Spleen (tissue), 11 donors: ENCODE data around the gene KLC1. TPM values are rescaled to one million over a fixed set of nuclear protein-coding genes. Genes with fewer than 3 reads are reported as not detected.

Source experiments
- DNase-seq: peaks from one replicate; pipeline ENCODE4 v3.0.0-alpha.2; 2020
- H3K27ac ChIP-seq, 8 donors: fragments of 200-600 bp; sonication (generic) in 7 of 8; 1 replicate in 4 of 8; 2 replicates in 4 of 8; pipeline versions ENCODE4 v1.5.0 to v1.8.0; 2016 to 2021; ENCODE audit warnings: inconsistent platforms in 4 of 8, mild to moderate bottlenecking in 4 of 8, moderate library complexity in 1 of 8
- H3K27me3 ChIP-seq, 7 donors: fragments of 200-600 bp; sonication (generic) in 6 of 7; replicated peaks in 1 of 7; 1 replicate in 4 of 7; 2 replicates in 3 of 7; pipeline versions ENCODE4 v1.5.0 to v1.8.0; 2016 to 2021; ENCODE audit warnings: inconsistent platforms in 3 of 7, mild to moderate bottlenecking in 1 of 7
- H3K36me3 ChIP-seq, 6 donors: fragments of 200-600 bp; sonication (generic) in 5 of 6; 1 replicate in 4 of 6; 2 replicates in 2 of 6; pipeline versions ENCODE4 v1.5.0 to v1.8.0; 2016 to 2021; ENCODE audit warnings: inconsistent platforms in 2 of 6
- H3K4me1 ChIP-seq, 6 donors: fragments of 200-600 bp; sonication (generic) in 5 of 6; 1 replicate in 3 of 6; 2 replicates in 3 of 6; pipeline versions ENCODE4 v1.5.0 to v1.8.0; 2016 to 2021; ENCODE audit warnings: inconsistent platforms in 3 of 6
- H3K4me3 ChIP-seq, 8 donors: fragments of 200-600 bp; sonication (generic) in 7 of 8; 1 replicate in 4 of 8; 2 replicates in 4 of 8; pipeline versions ENCODE4 v1.5.0 to v1.8.0; 2016 to 2021; ENCODE audit warnings: inconsistent platforms in 4 of 8, mild to moderate bottlenecking in 4 of 8, moderate library complexity in 2 of 8
- H3K9me3 ChIP-seq, 8 donors: fragments of 200-600 bp; sonication (generic) in 7 of 8; 1 replicate in 4 of 8; 2 replicates in 4 of 8; pipeline versions ENCODE4 v1.5.0 to v1.8.0; 2016 to 2021; ENCODE audit warnings: inconsistent platforms in 4 of 8
- POLR2A ChIP-seq, 3 donors: fragments of 450-650 bp; IDR thresholded peaks; one replicate each; pipeline ENCODE4 v1.5.1; 2017; ENCODE audit warnings: antibody characterized with exemption in 3 of 3, mild to moderate bottlenecking in 1 of 3
- POLR2AphosphoS5 ChIP-seq, 3 donors: sonication (generic); formaldehyde crosslinking; IDR thresholded peaks; one replicate each; pipeline ENCODE4 v1.5.1; 2017; ENCODE audit warnings: antibody characterized with exemption in 3 of 3
- WGBS, 5 donors: extraction: QIAGEN DNeasy Blood & Tissue Kit in 3 of 5; methylation state at CpG; one replicate each; pipeline versions ENCODE4 v1.1.5 to v1.1.7; 2013 to 2018; 5-methylcytosine and 5-hydroxymethylcytosine counted together
- intact Hi-C: fragments of 100-400 bp; cut with DNase I; formaldehyde crosslinking; loops from one replicate; pipeline ENCODE4 v1.15.0; 2023; ENCODE audit warnings: low total_unique reads
- polyA plus RNA-seq, 3 donors: library from polyadenylated mRNA; stranded (reverse); fragments of 200-250 nt; gene quantifications; one replicate each; pipeline ENCODE4 v1.2.1, GENCODE V29; 2013
- total RNA-seq, 7 donors: library from RNA; depleted of rRNA in 3 of 7; stranded (reverse); fragments of >200 nt in 3 of 7; fragmentation: NEBNext Ultra II Directional in 4 of 7; extraction: Animal tissue kit (Norgen Biotek cat#: 25700) in 4 of 7; gene quantifications; one replicate each; pipeline versions ENCODE4 v1.1.0 to v1.2.1, GENCODE V29; 2016 to 2021
- TF ChIP-seq, protein P1 (sequence below), 11 experiments: fragments of 200-600 bp in 7 of 11; fragments of 450-650 bp in 4 of 11; sonication (generic) in 4 of 11; IDR thresholded peaks in 8 of 11; conservative IDR thresholded peaks in 3 of 11; 1 replicate in 7 of 11; 2 replicates in 4 of 11; pipeline versions ENCODE4 v1.4.0 to v1.8.0; 2016 to 2021; ENCODE audit warnings: antibody characterized with exemption in 11 of 11, inconsistent platforms in 4 of 11, mild to moderate bottlenecking in 1 of 11
- donor health status: healthy with polysubstance abuse.
- donor health status: DM: no; HTN: no; CAD: no; lungs with moderate emphysema.
- donor health status: DM: no; HTN: no; CAD: no.
- donor health status: Bipolar disorder and iron deficiency.
- donor health status: healthy.
- donor health status: DM: no; HTN: no; CAD: no.
- donor health status: DM: yes; HTN: yes; CAD: no.

KLC1 gene
- total and polyA plus RNA-seq, 10 donors: 54.1 to 333 (median 226) TPM

DNA sequence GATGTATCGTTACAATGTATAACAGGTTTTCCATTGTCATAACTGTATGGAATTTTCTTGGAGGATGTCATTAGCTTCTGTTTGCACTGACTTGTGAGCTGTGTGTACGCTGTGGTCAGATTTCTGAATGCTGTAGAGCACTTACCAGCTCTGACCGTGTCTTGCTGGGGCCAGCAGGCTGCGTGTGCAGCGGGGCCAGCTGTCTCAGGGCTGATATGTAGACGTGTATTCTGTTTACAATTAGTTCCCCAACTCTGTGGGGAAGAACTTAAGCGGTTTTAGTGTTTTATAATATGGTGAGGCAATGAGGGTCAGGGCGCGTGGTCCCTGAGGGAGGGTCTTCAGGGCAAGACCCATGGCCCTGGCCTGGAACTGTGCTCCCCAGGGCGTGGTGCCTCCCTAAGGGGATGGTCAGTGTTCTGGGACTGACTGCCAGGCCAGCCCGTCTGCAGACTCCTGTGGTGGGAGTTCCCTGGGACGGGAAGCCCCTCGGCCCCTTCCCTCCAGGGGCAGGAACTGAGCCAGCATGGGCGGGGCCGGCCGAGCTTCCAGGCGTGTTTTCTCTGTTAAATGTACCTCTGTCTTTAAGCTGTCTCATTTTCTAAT is 67.6 kb downstream of the KLC1 start:
- TF ChIP-seq POLR2A (IDR thresholded peaks at IDR 0.05): no peak
- peak in 2 of 3 donors; percentile 29 to 57 for TF ChIP-seq POLR2AphosphoS5 (IDR thresholded peaks at IDR 0.05)
- WGBS, 5 donors: 20 to 65% (median 52%) methylated on average over 16 to 17 of the region's 17 CpGs
- intact Hi-C loops: no loop called here
- Histone ChIP-seq H3K4me1 (peaks cover 37 to 100% (median 71%) of the 10 kb centered on the region in 6 donors), H3K27me3 (no peaks in the 10 kb centered on the region), H3K27ac (peak overlapping the region; percentile 22 to 86 (median 62)), H3K4me3 (no peak overlapping the region), H3K36me3 (peaks cover 0 to 100% (median 52%) of the 10 kb centered on the region in 6 donors), H3K9me3 (no peaks in the 10 kb centered on the region)
- peak; percentile 74 for DNase-seq

DNA sequence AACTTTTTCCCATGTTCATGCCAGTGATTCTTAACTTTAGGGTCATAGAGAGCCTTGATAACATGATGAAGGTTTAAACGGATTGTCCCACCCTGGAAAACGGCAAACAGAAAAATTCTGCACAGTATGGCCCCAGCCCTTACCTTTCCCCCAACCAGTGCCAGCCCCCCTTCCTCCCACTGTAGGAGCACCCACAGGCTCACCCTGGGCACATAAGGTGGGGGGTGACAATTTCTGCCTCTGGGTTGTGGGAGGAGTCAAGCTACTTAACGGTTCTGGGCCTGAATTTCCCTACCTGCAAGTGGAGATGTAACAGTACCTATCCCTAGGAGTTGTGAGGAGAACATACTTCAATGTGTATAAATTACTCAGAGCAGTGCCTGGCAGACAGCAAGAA is 68.2 kb downstream of the KLC1 start:
- Histone ChIP-seq H3K27me3 (no peaks in the 10 kb centered on the region), H3K27ac (peak overlapping the region in 7 of 8 donors; percentile 26 to 86 (median 72)), H3K36me3 (peaks cover 0 to 100% (median 53%) of the 10 kb centered on the region in 6 donors), H3K9me3 (no peaks in the 10 kb centered on the region), H3K4me3 (no peak overlapping the region), H3K4me1 (peaks cover 42 to 100% (median 71%) of the 10 kb centered on the region in 6 donors)
- no peak for TF ChIP-seq POLR2A (IDR thresholded peaks at IDR 0.05)
- TF ChIP-seq POLR2AphosphoS5 (IDR thresholded peaks at IDR 0.05): no peak
- TF ChIP-seq, protein P1, sequence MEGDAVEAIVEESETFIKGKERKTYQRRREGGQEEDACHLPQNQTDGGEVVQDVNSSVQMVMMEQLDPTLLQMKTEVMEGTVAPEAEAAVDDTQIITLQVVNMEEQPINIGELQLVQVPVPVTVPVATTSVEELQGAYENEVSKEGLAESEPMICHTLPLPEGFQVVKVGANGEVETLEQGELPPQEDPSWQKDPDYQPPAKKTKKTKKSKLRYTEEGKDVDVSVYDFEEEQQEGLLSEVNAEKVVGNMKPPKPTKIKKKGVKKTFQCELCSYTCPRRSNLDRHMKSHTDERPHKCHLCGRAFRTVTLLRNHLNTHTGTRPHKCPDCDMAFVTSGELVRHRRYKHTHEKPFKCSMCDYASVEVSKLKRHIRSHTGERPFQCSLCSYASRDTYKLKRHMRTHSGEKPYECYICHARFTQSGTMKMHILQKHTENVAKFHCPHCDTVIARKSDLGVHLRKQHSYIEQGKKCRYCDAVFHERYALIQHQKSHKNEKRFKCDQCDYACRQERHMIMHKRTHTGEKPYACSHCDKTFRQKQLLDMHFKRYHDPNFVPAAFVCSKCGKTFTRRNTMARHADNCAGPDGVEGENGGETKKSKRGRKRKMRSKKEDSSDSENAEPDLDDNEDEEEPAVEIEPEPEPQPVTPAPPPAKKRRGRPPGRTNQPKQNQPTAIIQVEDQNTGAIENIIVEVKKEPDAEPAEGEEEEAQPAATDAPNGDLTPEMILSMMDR (IDR thresholded peaks at IDR 0.05 in 8 of 11, conservative IDR thresholded peaks at IDR 0.05 in 3 of 11): no peak
- WGBS, 5 donors: 28 to 63% (median 47%) methylated on average over 3 of the region's 3 CpGs
- intact Hi-C loops: no loop called here
- DNase-seq: peak; percentile 48

DNA sequence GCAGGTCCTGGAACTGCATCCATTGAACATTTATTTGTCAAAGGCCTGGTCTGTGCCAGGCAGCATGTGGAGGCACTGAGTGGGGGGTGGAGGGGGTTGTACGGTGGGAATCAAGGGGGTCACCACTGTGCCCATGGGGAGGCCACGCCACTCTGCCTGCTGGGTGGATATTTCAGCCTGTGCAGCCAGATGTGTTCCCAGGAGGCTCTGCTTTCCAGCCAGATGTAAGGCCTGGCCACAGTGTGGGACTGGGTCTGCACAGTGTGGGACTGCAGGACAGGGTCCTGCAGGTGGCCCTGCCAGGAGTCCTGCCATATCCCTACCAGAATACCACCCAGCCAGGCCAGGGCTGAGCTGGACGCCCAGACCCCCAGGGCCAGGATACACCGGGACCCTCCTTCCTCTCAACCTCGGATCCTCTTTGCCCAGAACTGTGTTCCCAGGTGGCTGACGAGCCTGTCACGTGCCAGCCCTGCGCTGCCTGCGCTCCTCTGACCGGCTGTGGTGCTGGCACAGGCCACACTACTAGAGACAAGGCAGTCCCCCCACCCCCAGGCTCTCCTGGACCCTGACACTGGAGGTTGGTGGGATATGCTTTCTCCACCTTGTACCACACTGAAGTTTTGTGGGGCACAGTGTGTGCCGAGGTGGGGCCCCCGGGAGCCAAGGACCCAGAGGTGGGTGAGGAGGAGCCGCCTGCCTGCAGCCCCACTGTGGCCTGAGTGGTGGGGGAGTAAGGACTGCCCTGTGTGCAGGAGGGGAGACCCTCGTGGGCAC is 68.8 kb downstream of the KLC1 start:
- Histone ChIP-seq H3K4me3 (no peak overlapping the region), H3K27me3 (no peaks in the 10 kb centered on the region), H3K9me3 (no peaks in the 10 kb centered on the region), H3K27ac (peak overlapping the region in 7 of 8 donors; percentile 15 to 86 (median 57)), H3K4me1 (peaks cover 42 to 100% (median 72%) of the 10 kb centered on the region in 6 donors), H3K36me3 (peaks cover 0 to 100% (median 55%) of the 10 kb centered on the region in 6 donors)
- 81 to 93% (median 87%) methylated on average over 12 to 14 of the region's 14 CpGs for WGBS, 5 donors
- intact Hi-C loops: no loop called here
- peak in 2 of 3 donors; percentile 22 to 58 for TF ChIP-seq POLR2AphosphoS5 (IDR thresholded peaks at IDR 0.05)
- TF ChIP-seq, protein P1 (IDR thresholded peaks at IDR 0.05 in 8 of 11, conservative IDR thresholded peaks at IDR 0.05 in 3 of 11): no peak
- no peak for TF ChIP-seq POLR2A (IDR thresholded peaks at IDR 0.05)
- DNase-seq: peak; percentile 68

DNA sequence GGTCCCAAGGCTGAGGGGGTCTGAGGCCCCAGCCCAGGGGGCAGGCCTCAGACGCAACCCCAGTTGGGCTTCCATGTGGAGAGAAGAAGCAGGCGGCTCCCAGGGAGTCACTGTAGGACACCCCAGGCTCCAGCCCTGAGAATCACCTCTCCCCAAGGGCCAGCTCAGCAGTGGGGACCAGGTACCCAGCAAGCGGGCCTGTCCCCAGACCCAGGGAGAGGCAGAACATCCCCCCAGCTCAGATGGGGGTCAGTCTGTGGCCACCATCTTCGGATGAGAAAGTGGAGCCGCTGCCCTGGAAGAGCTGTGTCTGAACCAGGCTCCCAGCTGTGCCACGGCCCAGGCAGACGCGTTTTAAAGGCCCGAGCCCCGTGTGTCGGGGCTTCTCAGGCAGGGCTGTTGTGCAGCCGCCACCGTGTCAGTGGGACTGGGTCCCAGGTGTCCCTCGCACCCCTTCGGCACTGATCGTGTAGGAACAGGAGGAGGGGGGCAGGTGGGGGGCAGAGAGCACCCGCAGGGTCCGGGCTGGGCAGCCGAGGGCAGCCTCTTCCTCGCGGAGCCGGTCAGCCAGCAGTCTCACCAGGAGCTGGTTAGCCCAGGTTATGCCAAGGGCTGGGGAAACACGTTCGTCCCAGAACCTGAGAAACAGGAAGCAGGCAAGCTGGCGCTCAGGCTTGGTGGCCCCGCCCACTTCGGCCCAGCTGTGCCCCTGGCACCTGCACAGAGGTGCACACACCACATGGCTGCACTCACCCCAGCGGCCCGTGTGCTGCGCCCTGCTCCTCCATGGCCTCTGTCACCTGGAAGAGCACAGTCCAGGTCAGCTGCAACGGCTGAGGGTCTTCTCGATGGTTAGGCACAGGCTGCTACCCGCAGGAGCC is 69.6 kb downstream of the KLC1 start:
- Histone ChIP-seq H3K27me3 (no peaks in the 10 kb centered on the region), H3K27ac (peak overlapping the region in 6 of 8 donors; percentile 15 to 86 (median 66)), H3K36me3 (peaks cover 0 to 100% (median 55%) of the 10 kb centered on the region in 6 donors), H3K9me3 (no peaks in the 10 kb centered on the region), H3K4me1 (peaks cover 42 to 100% (median 78%) of the 10 kb centered on the region in 6 donors), H3K4me3 (no peak overlapping the region)
- intact Hi-C loops: no loop called here
- DNase-seq: peak; percentile 87
- TF ChIP-seq POLR2AphosphoS5 (IDR thresholded peaks at IDR 0.05): peak; percentile 42 to 78 (median 76)
- TF ChIP-seq, protein P1 (IDR thresholded peaks at IDR 0.05 in 8 of 11, conservative IDR thresholded peaks at IDR 0.05 in 3 of 11): no peak
- WGBS, 5 donors: 72 to 82% (median 78%) methylated on average over 11 to 33 of the region's 33 CpGs
